NCI-H2171 treated with DMSO at 0.1 percent for 48 hours (cell line): ENCODE results near the gene EFL1.
A peak's percentile ranks its signal among the peaks of the same experiment; 100 is the strongest.
"Not testable (repeated sequence)": the region's sequence is repeated elsewhere in the genome, so short reads cannot be mapped to it uniquely, and the experiment has no call there.

ENCODE experiments used
- DNase-seq: peaks from one replicate; lab custom pipeline; 2025; lab: John Stamatoyannopoulos, UW

Gene EFL1

GRCh38 chr15:82196353-82196752 is 66.2 kb downstream of the EFL1 start:
- no peak for DNase-seq

- not testable (repeated sequence) for DNase-seq
Observed at GRCh38 chr15:82195818-82196217, 66.7 kb downstream of the EFL1 start.

- not testable (repeated sequence) for DNase-seq
Observed at GRCh38 chr15:82194488-82194887, 68.0 kb downstream of the EFL1 start.

GRCh38 chr15:82193435-82193834 is 69.1 kb downstream of the EFL1 start:
- not testable (repeated sequence) for DNase-seq

GRCh38 chr15:82192394-82192793 is 70.1 kb downstream of the EFL1 start:
- not testable (repeated sequence) for DNase-seq

- no peak for DNase-seq
Observed at GRCh38 chr15:82186719-82187406, 75.7 kb downstream of the EFL1 start.

GRCh38 chr15:82186161-82186560 is 76.4 kb downstream of the EFL1 start:
- no peak for DNase-seq

- no peak for DNase-seq
Observed at GRCh38 chr15:82184776-82185175, 77.8 kb downstream of the EFL1 start.

GRCh38 chr15:82184355-82184754 is 78.2 kb downstream of the EFL1 start:
- DNase-seq: no peak

- DNase-seq: no peak
Observed at GRCh38 chr15:82183121-82184031, 79.2 kb downstream of the EFL1 start.

GRCh38 chr15:82181371-82181770 is 81.2 kb downstream of the EFL1 start:
- DNase-seq: no peak

GRCh38 chr15:82178061-82178460 is 84.5 kb downstream of the EFL1 start:
- no peak for DNase-seq

GRCh38 chr15:82177291-82178010 is 85.1 kb downstream of the EFL1 start:
- no peak for DNase-seq

- no peak for DNase-seq
Observed at GRCh38 chr15:82176542-82176941, 86.0 kb downstream of the EFL1 start.

GRCh38 chr15:82174471-82175235 is 87.9 kb downstream of the EFL1 start:
- DNase-seq: no peak

- DNase-seq: no peak
Observed at GRCh38 chr15:82173108-82173507, 89.4 kb downstream of the EFL1 start.

- DNase-seq: no peak
Observed at GRCh38 chr15:82172506-82172905, 90.0 kb downstream of the EFL1 start.

- no peak for DNase-seq
Observed at GRCh38 chr15:82168757-82169156, 93.8 kb downstream of the EFL1 start.

GRCh38 chr15:82168296-82168695 is 94.2 kb downstream of the EFL1 start:
- no peak for DNase-seq

- DNase-seq: no peak
Observed at GRCh38 chr15:82165948-82166376, 96.6 kb downstream of the EFL1 start.

GRCh38 chr15:82159922-82160321 is 102.6 kb downstream of the EFL1 start:
- DNase-seq: no peak

- peak; percentile 52 for DNase-seq
Observed at GRCh38 chr15:82158811-82159210, 103.7 kb downstream of the EFL1 start.
